D721Med (cell line): ENCODE measurements around the gene SORCS2.

ENCODE experiments used
- DNase-seq: peaks from one replicate; pipeline ENCODE4 v3.0.0; 2011; ENCODE audit warnings: low spot score; ENCODE audit not compliant: insufficient read length
- FAIRE-seq: peaks from 2 replicates; lab custom pipeline; 2011; peaks lifted over from hg19 to GRCh38; lab: Jason Lieb, UNC
- TF ChIP-seq, protein P1 (sequence below): IDR thresholded peaks from 2 replicates; pipeline ENCODE4 v1.5.1; 2012; ENCODE audit warnings: mild to moderate bottlenecking, control low read depth; ENCODE audit not compliant: insufficient read depth; ENCODE audit errors: missing control alignments

SORCS2 gene

DNA sequence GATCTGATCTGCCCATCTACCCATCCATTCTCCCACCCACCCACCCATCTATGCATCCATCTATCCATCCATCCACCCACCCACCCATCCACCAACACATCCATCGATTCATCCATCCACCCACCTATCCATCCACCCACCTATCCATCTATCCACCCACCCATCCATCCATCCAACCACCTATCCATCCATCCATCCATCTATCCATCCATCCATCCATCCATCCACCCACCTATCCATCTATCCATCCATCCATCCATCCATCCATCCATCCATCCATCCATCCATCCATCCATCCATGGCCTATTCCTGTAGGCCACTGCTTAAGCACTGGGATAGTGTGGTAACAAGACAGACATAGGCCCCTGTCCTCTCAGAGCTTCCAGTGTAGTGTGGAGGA lies 69.8 kb downstream of the SORCS2 start:
- DNase-seq (no peak), FAIRE-seq (no peak)
- TF ChIP-seq, protein P1, sequence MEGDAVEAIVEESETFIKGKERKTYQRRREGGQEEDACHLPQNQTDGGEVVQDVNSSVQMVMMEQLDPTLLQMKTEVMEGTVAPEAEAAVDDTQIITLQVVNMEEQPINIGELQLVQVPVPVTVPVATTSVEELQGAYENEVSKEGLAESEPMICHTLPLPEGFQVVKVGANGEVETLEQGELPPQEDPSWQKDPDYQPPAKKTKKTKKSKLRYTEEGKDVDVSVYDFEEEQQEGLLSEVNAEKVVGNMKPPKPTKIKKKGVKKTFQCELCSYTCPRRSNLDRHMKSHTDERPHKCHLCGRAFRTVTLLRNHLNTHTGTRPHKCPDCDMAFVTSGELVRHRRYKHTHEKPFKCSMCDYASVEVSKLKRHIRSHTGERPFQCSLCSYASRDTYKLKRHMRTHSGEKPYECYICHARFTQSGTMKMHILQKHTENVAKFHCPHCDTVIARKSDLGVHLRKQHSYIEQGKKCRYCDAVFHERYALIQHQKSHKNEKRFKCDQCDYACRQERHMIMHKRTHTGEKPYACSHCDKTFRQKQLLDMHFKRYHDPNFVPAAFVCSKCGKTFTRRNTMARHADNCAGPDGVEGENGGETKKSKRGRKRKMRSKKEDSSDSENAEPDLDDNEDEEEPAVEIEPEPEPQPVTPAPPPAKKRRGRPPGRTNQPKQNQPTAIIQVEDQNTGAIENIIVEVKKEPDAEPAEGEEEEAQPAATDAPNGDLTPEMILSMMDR: no peak

DNA sequence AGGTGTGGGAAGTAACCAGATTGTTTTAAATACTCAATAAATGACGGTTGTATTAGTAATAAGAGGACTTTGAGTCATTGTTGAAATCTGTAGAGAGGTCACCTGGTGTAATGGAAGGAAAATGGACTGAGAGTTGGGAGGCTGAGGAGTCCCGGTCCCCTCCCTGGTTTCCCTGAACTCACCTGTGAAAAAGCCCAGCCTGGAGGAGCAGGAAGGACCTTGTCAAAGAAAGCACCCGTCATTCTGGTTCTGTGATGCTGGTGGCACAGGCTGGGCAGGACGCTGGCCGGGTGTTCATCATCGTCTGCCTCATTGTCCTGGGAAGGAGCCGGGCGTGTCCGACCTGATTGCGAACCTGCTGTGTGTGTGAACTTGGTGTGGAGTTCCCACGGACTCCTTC lies 70.8 kb downstream of the SORCS2 start:
- TF ChIP-seq, protein P1: no peak
- FAIRE-seq (no peak), DNase-seq (no peak)

DNA sequence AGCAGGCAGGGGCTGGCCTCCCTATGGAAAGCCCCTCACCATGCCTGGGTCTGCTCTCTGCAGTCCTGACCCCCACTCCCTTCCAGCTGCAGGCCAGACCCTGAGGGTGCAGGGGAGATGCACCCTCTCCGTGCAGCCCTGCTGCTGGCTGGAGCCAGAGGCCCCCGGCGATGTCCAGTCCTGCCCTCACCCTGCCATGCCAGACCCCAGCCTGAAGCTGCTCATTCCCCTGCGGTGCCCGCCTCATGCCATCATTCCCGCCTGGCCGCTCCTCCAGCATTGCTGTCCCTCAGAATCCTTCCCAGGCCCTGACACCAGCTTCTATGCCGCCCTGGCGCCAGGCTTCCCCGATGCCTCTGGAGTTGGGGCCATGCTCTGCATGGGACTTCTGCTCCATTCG lies 72.4 kb downstream of the SORCS2 start:
- TF ChIP-seq, protein P1: no peak
- DNase-seq (no peak), FAIRE-seq (no peak)

DNA sequence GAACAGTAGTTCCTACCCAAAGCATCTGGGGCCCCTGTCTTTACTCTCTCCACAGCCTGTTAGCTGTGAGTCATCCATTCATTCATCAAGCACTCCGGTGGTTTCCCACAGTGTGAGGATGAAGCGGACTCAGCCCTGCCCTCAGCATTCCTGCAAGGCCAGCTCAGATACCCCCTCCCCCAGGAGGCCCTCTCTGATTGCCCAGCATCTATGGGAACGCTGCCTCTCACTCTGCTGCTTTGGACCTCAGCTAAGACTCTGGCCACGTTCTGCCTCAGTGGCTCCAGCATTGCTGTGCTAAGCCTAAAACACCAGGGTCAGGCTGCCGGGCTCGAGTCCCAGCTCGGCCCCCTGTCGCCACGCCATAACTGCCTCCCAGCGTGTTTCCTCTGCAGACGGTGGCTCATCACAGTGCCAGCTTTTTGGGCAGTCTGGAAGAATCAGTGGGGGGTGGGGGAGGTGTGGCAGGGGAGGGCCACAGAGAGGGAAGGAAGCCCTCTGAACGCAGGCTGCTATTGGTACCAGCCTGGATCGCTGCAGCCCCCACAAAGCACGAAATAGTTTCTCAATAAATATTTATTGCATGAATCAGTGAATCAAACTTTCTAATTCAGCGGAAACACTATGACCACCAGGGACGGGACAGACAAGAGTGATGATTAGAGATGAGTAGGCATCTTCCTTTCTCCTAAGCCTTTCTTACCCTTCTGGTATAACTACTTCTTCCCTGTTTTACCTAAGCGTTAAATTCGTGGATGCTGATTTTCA lies 74.4 kb downstream of the SORCS2 start:
- TF ChIP-seq, protein P1: no peak
- no peak for DNase-seq
- FAIRE-seq: no peak

DNA sequence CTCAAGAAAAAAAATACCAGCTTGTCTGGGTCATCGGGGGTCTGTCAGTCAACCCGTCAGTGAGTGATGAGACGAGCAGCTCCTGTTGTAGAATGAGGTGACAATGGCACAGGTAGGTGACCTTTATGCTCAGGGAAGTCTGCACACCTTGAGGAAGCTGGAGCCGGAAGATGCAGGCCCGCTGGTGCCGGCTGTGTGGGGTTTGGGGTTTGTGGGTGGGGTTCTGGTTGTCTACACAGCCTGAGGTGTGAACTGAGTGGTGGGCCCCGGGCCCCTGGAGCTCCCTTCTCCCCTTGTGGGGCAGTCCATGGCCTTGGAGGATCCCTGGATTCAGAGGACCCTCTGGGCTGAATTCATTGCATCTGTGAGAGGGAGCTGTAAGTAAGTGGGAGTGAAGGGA lies 75.5 kb downstream of the SORCS2 start:
- no peak for FAIRE-seq
- TF ChIP-seq, protein P1: no peak

DNA sequence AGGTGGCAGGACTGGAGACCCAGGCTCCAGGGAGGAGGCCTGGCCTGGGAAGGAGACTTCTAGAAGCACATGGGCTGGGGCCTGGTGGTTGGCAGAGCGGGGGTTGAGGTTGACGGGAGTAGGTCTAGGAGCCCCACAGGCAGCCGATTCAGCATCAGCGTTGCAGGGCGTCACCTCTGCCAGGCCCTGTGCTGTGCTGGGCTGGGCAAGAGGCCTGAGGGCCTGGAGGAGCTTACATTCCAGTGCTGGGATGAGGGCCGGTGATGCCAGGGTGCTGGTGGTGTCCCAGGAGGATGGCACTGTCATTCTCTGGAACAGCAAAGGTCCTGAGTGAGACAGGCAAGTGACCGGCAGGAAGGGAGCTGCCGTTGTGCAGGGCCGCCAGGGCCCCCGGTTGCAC lies 76.6 kb downstream of the SORCS2 start:
- DNase-seq: no peak
- TF ChIP-seq, protein P1: no peak
- FAIRE-seq: no peak

More for the DNA sequence above, 75.5 kb downstream of the SORCS2 start:
- no peak for DNase-seq

DNA sequence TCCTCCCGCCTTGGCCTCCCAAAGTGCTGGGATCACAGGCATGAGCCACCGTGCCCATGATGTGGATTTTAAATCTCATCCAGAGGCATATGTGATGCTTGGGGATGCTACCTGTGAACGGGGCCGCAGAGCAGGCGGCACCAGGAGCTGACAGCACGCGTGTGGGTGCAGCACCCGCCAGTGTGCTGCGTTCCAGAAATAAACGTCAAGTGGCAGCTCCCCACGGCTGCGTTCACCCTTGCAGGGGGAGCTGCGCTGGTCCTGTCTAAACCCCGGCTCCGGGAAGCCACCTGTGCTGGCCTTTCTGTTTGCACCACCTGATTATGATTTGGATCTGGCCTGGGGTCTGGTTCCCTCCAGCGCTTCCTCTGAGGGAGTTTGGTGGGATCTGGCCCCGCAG lies 77.8 kb downstream of the SORCS2 start:
- DNase-seq: no peak
- TF ChIP-seq, protein P1: no peak
- FAIRE-seq: no peak
